T-helper 22 cell (primary cell): ENCODE data around the gene OR14I1.

ENCODE experiments used
- DNase-seq: peaks from one replicate; pipeline ENCODE4 v3.0.0-alpha.2; 2020; ENCODE audit warnings: low read depth

The OR14I1 gene

GRCh38 chr1:248702714-248703113 is at the start of gene OR14I1:
Gene OR14I1, minus strand, starts transcription at chr1:248702766.
- no peak for DNase-seq

- DNase-seq: no peak
These were observed 49.1 kb upstream of the OR14I1 start for GRCh38 chr1:248751635-248752034.

- DNase-seq: no peak
These were observed 48.6 kb upstream of the OR14I1 start for GRCh38 chr1:248751142-248751541.

DNA sequence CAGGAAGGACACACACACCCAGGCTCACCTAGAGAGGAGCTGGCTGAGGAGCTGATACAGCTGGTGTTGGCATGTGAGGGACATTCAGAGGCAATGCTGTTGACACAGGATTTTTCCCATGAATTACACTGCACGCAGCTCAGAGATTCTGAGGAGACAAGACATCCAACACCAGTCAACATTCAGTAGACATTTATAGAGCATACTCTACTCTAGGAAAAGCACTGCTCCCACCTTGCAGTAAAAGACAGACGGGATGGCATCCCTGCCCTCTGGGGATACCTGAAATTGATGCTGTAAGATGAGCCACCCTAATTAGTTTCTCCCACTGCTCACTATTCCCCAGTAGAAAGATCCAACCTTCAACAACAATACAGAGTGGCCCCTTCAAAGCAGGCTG is 47.9 kb upstream of the OR14I1 start:
- DNase-seq: no peak

- DNase-seq: no peak
These were observed 45.6 kb upstream of the OR14I1 start for GRCh38 chr1:248748211-248748610.

DNA sequence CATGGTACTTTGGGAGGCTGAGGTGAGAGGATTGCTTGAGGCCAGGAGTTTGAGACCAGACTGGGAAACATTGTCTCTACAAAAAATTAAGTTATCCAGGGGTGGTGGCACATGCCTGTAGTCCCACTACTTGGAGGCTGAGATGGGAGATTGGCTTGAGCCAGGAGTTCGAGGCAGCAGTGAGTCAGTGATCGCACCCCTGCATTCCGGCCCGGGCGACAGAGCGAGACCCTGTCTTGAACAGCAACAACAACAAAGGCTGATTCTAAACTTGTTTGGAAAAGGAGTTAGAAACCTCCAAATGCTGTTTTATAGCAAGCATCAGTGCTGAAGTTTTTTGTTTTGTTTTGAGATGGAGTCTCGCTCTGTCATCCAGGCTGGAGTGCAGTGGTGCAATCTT is 38.3 kb upstream of the OR14I1 start:
- no peak for DNase-seq

DNA sequence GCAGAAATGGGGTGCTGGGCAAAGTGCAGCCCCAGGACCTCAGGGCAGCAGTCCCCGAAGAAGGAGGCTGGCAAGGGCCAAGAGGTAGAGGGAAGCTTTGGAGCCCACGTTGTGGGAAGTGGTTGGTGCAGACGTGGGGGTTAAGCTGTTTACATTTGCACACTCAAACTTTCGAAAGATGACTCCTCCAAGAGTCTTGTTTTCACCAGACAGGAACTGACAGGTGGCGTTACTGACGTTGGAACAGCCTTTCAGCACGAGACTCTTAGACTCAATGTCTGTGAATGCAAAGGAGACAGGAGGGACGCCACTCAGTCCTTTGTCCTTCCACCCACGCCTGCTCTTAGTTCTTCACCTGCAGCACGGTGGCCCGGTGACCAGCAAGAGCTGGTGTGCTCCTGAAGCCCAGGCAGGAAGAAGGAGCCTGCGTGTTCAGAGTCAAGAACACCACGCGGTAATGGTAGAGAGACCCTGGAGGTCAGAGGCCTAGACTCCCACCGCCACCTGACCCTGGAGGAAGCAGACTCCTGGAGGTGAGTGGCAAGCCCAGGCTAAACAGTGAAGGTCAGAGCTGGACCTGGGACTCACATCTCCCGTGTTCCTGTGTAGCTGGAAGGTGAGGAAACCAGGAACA is 37.1 kb upstream of the OR14I1 start:
- DNase-seq: no peak

DNA sequence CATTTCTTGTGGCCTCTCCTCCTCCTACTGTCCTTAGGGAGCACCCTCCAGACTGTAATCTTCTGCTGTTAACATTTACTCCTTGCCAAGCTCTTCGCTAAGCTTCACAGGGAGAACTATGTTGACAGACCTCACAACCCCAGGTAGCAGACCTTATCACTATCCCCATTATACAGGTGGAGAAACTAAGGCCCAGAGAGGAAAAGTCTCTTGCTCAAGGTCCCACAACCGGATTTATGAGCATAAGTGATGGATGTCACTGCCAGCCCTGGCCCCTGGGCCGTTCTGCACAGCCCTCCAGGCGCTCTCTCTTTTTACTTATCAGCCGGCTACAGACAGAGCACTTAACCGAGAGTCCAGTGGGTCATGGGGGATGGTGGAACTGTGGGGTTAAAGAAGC is 34.9 kb upstream of the OR14I1 start:
- DNase-seq: no peak

DNA sequence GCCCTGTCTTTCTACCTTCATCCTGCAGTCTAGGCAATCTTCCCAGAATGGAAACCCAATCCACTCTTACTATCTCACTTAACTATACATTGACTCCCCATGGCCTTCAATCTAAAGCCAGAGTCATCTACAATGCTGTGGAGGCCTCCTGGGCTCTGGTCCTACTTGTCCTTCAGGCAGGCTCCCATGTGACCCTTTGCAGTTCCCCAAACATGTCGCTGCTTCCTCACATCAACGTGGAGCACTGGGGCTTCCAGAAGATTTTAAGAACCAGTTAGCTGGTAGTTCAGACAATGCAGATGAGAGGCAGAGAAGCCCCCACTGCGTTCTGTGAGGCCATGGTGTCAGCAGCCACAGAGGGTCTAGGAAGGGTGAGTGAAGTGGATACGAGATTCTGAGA is 34.4 kb upstream of the OR14I1 start:
- DNase-seq: no peak

GRCh38 chr1:248733566-248733965 is 31.0 kb upstream of the OR14I1 start:
- DNase-seq: no peak

DNA sequence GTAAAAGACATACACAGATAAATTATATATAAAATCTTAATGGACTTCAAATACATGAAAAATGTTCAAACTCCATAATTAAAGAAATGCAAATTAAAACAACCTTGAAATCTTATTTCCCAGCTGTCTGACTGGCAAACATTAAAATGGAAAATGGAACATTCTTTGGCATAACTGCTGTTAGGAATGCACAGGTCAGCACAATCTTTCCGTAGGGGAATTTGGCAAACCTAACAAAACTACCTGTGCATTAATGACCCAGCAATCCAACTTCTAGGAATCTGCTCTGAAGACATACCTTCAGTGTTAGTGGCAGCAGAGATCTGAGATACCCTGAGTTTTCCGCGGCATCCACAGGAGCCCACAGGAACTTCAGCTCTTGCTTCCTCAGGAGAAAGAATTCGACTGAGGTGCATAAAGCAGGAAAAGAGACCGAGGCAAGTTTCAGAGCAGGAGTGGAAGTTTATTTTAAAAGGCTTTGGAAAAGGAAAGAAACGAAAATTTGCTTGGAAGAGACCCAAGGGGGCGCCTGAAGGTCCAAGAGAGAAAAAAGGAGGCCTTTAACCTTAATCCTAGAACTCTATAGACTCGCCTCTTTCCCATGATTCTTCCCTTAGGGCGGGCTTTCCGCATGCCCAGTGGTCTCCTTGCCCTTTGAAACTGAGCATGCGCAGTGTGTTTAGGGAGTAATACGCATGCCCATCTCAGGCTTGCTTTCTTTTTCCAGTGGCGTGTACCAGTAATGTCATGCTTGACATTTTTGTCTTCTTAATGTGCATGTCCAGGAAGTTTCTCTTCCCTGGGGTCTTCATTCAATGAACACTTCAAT is 28.2 kb upstream of the OR14I1 start:
- DNase-seq: no peak

- no peak for DNase-seq
These were observed 11.7 kb upstream of the OR14I1 start for GRCh38 chr1:248714248-248714647.

DNA sequence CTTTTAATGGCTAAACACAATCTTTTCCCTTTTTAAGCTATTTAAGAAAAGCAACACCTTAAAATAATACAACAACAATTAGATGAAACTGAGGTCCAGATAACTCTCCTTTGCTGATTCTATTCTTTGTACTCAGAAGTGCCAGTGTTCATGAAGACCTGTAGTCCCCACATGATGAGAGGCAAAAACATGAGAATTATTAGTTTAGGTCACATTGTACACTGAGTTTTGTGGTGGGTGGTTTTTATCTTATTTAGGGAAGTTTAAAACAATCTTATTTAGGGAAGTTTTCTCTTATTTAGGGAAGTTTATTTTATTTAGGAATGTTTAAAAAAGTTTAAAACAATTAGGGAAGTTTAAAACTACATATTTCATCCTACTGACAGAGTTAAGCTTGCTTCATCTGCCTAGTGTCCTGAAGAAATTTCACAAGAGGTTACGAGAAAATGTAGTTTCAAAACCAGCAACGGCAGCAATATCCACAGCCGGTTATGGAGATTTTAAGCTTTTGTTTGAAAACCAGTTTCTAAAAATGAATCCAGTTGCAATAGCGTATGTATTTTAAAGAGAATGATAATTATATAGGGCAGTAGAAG is 7.8 kb upstream of the OR14I1 start:
- DNase-seq: no peak

GRCh38 chr1:248704606-248705005 is 2.0 kb upstream of the OR14I1 start:
- no peak for DNase-seq

DNA sequence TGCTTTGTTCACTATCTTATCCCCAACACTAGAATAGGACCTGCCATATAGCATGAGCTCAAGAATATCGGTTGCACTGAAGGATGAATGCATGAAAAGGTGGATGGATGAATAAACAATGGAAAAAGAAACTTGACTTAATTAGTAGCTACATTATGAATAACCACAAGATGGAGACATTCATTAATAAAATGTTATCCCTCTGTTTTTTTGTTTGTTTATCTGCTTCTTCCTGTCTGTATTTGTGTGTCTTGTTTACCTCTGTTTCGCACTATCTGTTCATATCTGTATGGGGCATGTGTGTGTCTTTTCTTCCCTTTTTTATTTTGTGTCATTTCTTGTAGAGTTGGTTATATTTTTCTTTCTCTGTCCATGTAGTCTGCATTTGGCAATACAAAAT is 1.1 kb upstream of the OR14I1 start:
- DNase-seq: no peak

- DNase-seq: no peak
These were observed 3.5 kb downstream of the OR14I1 start for GRCh38 chr1:248699099-248699498.

DNA sequence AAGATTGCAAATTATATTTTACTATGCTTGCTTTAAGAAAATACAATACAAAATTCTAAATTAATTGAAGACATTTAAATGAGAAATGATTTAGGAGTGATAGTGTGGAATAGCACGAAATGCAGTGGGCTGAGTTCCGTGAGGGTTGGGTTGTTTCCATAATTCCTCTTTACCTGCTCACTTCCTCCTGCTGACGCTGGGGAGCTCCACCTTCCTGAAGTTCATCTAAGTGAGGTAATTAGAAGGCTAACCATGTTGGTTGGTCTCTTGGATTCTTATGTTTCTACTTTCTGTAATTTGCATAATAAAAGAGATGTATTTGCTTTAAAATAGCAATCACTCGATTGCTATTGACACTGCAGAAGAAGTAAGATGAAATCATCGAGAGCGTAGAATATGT is 4.7 kb downstream of the OR14I1 start:
- DNase-seq: no peak

GRCh38 chr1:248696774-248697173 is 5.8 kb downstream of the OR14I1 start:
- DNase-seq: no peak

GRCh38 chr1:248696261-248696660 is 6.3 kb downstream of the OR14I1 start:
- no peak for DNase-seq

GRCh38 chr1:248695451-248696132 is 7.0 kb downstream of the OR14I1 start:
- DNase-seq: no peak

GRCh38 chr1:248691567-248692155 is 10.9 kb downstream of the OR14I1 start:
- DNase-seq: no peak

- DNase-seq: no peak
These were observed 13.9 kb downstream of the OR14I1 start for GRCh38 chr1:248688527-248689298.
